Activated CD4-positive, alpha-beta memory T cell treated with anti-CD3 and anti-CD28 coated beads, Interleukin-2, amount 10 ng/mL, durations not matched to agents 7 days and 5 days (primary cell): ENCODE results near the gene ZNG1A. TPM values are rescaled to one million over a fixed set of nuclear protein-coding genes. Genes with fewer than 3 reads are reported as not detected.
A peak's percentile ranks its signal among the peaks of the same experiment; 100 is the strongest.
"Not testable (repeated sequence)": the region's sequence is repeated elsewhere in the genome, so short reads cannot be mapped to it uniquely, and the experiment has no call there.

Source experiments
- CTCF ChIA-PET: fragments of 350-600 bp; sonication (Branson Sonifier 250); formaldehyde crosslinking; loops from one replicate; lab custom pipeline; 2021; ENCODE audit warnings: antibody characterized with exemption, inconsistent platforms; lab: Charles Lee
- POLR2A ChIA-PET: fragments of 350-600 bp; sonication (Branson Sonifier 250); formaldehyde crosslinking; loops from one replicate; lab custom pipeline; 2021; ENCODE audit warnings: antibody characterized with exemption; lab: Charles Lee
- DNase-seq: peaks from one replicate; pipeline ENCODE4 v3.0.0-alpha.2; 2020
- H3K27ac Mint-ChIP-seq: one replicate; pipeline ENCODE4 v1.8.0; 2021; ENCODE audit warnings: mild to moderate bottlenecking, mixed read lengths
- H3K27me3 Mint-ChIP-seq: one replicate; pipeline ENCODE4 v1.8.0; 2021; ENCODE audit warnings: mixed read lengths
- H3K36me3 Mint-ChIP-seq: one replicate; pipeline ENCODE4 v1.8.0; 2021; ENCODE audit warnings: low read depth, mixed read lengths
- H3K4me1 Mint-ChIP-seq: one replicate; pipeline ENCODE4 v1.8.0; 2021; ENCODE audit warnings: mixed read lengths
- H3K4me3 Mint-ChIP-seq: one replicate; pipeline ENCODE4 v1.8.0; 2021; ENCODE audit warnings: mild to moderate bottlenecking, mixed read lengths
- H3K9me3 Mint-ChIP-seq: one replicate; pipeline ENCODE4 v1.8.0; 2021; ENCODE audit warnings: mixed read lengths
- total RNA-seq, 2 experiments: library from RNA; stranded (reverse); gene quantifications; one replicate each; pipeline ENCODE4 v1.2.3, GENCODE V29; 2021

The ZNG1A gene
- total RNA-seq, 2 experiments from 2014 or later, result 25.0 to 25.4 TPM

GRCh38 chr9:151173-151572 is 27.7 kb downstream of the ZNG1A start:
- H3K4me3 Mint-ChIP-seq, DNase-seq, CTCF ChIA-PET, H3K4me1 Mint-ChIP-seq, H3K27me3 Mint-ChIP-seq, POLR2A ChIA-PET, H3K36me3 Mint-ChIP-seq, H3K27ac Mint-ChIP-seq, H3K9me3 Mint-ChIP-seq: not testable (repeated sequence)

GRCh38 chr9:139880-140279 is 39.0 kb downstream of the ZNG1A start:
- H3K27me3 Mint-ChIP-seq, DNase-seq, CTCF ChIA-PET, H3K4me1 Mint-ChIP-seq, H3K36me3 Mint-ChIP-seq, H3K27ac Mint-ChIP-seq, POLR2A ChIA-PET, H3K9me3 Mint-ChIP-seq, H3K4me3 Mint-ChIP-seq: not testable (repeated sequence)

- DNase-seq, H3K9me3 Mint-ChIP-seq, H3K36me3 Mint-ChIP-seq, POLR2A ChIA-PET, CTCF ChIA-PET, H3K27ac Mint-ChIP-seq: not testable (repeated sequence)
- Mint-ChIP-seq H3K4me3 (peak within 1 kb of the TSS; percentile 44), H3K27me3 (peaks cover 28% of the 10 kb centered on the region), H3K4me1 (peaks cover 23% of the 10 kb centered on the region)
Measured at GRCh38 chr9:117995-118467, 60.8 kb downstream of the ZNG1A start, which contains the start of gene FOXD4. Gene FOXD4 (minus strand): TSS chr9:118417. CDS start chr9:118119, 298 bp downstream.

- POLR2A ChIA-PET, H3K27ac Mint-ChIP-seq, H3K9me3 Mint-ChIP-seq, CTCF ChIA-PET, DNase-seq, H3K36me3 Mint-ChIP-seq: not testable (repeated sequence)
- Mint-ChIP-seq H3K27me3 (peaks cover 35% of the 10 kb centered on the region), H3K4me1 (peaks cover 23% of the 10 kb centered on the region), H3K4me3 (peak overlapping the region; percentile 44)
Measured at GRCh38 chr9:117144-117994, 61.5 kb downstream of the ZNG1A start.

- H3K27ac Mint-ChIP-seq, POLR2A ChIA-PET, H3K36me3 Mint-ChIP-seq, H3K9me3 Mint-ChIP-seq, DNase-seq, CTCF ChIA-PET: not testable (repeated sequence)
- peaks cover 38% of the 10 kb centered on the region for H3K27me3 Mint-ChIP-seq
- H3K4me1 Mint-ChIP-seq, result peaks cover 23% of the 10 kb centered on the region
- H3K4me3 Mint-ChIP-seq, result peak overlapping the region; percentile 21
Measured at GRCh38 chr9:116239-117077, 62.4 kb downstream of the ZNG1A start.

GRCh38 chr9:115118-115451 is 63.8 kb downstream of the ZNG1A start:
- Mint-ChIP-seq H3K27me3 (peaks cover 38% of the 10 kb centered on the region), H3K4me1 (peaks cover 23% of the 10 kb centered on the region), H3K4me3 (peak overlapping the region; percentile 57)
- POLR2A ChIA-PET, DNase-seq, CTCF ChIA-PET, H3K9me3 Mint-ChIP-seq, H3K36me3 Mint-ChIP-seq, H3K27ac Mint-ChIP-seq: not testable (repeated sequence)

GRCh38 chr9:114267-115117 is 64.4 kb downstream of the ZNG1A start:
- CTCF ChIA-PET, POLR2A ChIA-PET, H3K36me3 Mint-ChIP-seq, DNase-seq, H3K9me3 Mint-ChIP-seq: not testable (repeated sequence)
- peaks cover 41% of the 10 kb centered on the region for H3K27me3 Mint-ChIP-seq
- peak overlapping the region; percentile 40 for H3K27ac Mint-ChIP-seq
- peaks cover 23% of the 10 kb centered on the region for H3K4me1 Mint-ChIP-seq
- peak overlapping the region; percentile 68 for H3K4me3 Mint-ChIP-seq

GRCh38 chr9:113468-114266 is 65.2 kb downstream of the ZNG1A start:
- peak overlapping the region; percentile 68 for H3K4me3 Mint-ChIP-seq
- H3K4me1 Mint-ChIP-seq, result peaks cover 25% of the 10 kb centered on the region
- peaks cover 47% of the 10 kb centered on the region for H3K27me3 Mint-ChIP-seq
- H3K27ac Mint-ChIP-seq, result peak overlapping the region; percentile 40
- H3K9me3 Mint-ChIP-seq, H3K36me3 Mint-ChIP-seq, CTCF ChIA-PET, POLR2A ChIA-PET, DNase-seq: not testable (repeated sequence)

- Mint-ChIP-seq H3K4me1 (peaks cover 22% of the 10 kb centered on the region), H3K4me3 (peak overlapping the region; percentile 46), H3K27me3 (peaks cover 49% of the 10 kb centered on the region)
- DNase-seq, H3K9me3 Mint-ChIP-seq, CTCF ChIA-PET, POLR2A ChIA-PET, H3K27ac Mint-ChIP-seq, H3K36me3 Mint-ChIP-seq: not testable (repeated sequence)
Measured at GRCh38 chr9:112589-113467, 66.0 kb downstream of the ZNG1A start.

- H3K4me1 Mint-ChIP-seq, result peaks cover 13% of the 10 kb centered on the region
- CTCF ChIA-PET, POLR2A ChIA-PET, H3K9me3 Mint-ChIP-seq, H3K36me3 Mint-ChIP-seq, H3K27ac Mint-ChIP-seq, DNase-seq, H3K4me3 Mint-ChIP-seq: not testable (repeated sequence)
- H3K27me3 Mint-ChIP-seq, result peaks cover 52% of the 10 kb centered on the region
Measured at GRCh38 chr9:110672-111071, 68.2 kb downstream of the ZNG1A start.

- peaks cover 46% of the 10 kb centered on the region for H3K27me3 Mint-ChIP-seq
- H3K27ac Mint-ChIP-seq, CTCF ChIA-PET, H3K4me1 Mint-ChIP-seq, H3K36me3 Mint-ChIP-seq, H3K9me3 Mint-ChIP-seq, POLR2A ChIA-PET, DNase-seq, H3K4me3 Mint-ChIP-seq: not testable (repeated sequence)
Measured at GRCh38 chr9:109540-109939, 69.3 kb downstream of the ZNG1A start.
